ENCODE results near the gene C4A.
"Not testable (repeated sequence)": the region's sequence is repeated elsewhere in the genome, so short reads cannot be mapped to it uniquely, and the experiment has no call there.

DNA sequence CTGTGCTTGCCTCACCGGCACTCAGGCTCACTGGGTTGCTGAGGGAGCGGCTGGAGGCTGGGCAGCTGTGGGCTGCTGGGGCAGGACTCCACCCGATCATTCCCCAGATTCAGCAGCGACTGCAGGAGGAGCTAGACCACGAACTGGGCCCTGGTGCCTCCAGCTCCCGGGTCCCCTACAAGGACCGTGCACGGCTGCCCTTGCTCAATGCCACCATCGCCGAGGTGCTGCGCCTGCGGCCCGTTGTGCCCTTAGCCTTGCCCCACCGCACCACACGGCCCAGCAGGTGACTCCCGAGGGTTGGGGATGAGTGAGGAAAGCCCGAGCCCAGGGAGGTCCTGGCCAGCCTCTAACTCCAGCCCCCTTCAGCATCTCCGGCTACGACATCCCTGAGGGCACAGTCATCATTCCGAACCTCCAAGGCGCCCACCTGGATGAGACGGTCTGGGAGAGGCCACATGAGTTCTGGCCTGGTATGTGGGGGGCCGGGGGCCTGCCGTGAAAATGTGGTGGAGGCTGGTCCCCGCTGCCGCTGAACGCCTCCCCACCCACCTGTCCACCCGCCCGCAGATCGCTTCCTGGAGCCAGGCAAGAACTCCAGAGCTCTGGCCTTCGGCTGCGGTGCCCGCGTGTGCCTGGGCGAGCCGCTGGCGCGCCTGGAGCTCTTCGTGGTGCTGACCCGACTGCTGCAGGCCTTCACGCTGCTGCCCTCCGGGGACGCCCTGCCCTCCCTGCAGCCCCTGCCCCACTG lies 58.6 kb downstream of the C4A start:
- TF ChIP-seq ZNF384 (IDR thresholded peaks at IDR 0.05); BHLHE40 (IDR thresholded peaks at IDR 0.05; ENCODE audit: borderline replicate concordance); ELF4 (IDR thresholded peaks at IDR 0.05); SP1 (IDR thresholded peaks at IDR 0.05): not testable (repeated sequence)
